Adrenal gland (tissue), 5 donors: ENCODE data around the gene ARL4D.

ENCODE experiments used
- CTCF ChIP-seq, 6 experiments: fragments of 450-650 bp in 4 of 6; fragments of 200-600 bp in 2 of 6; sonication (generic) in 1 of 6; IDR thresholded peaks; 1 replicate in 5 of 6; 2 replicates in 1 of 6; pipeline versions ENCODE4 v1.5.1 to v1.8.0; 2016 to 2021; ENCODE audit warnings: antibody characterized with exemption in 6 of 6, mild to moderate bottlenecking in 2 of 6, moderate library complexity in 1 of 6
- POLR2A ChIP-seq, 2 donors: fragments of 450-650 bp; IDR thresholded peaks; one replicate each; pipeline ENCODE4 v1.6.1; 2017; ENCODE audit warnings: antibody characterized with exemption in 2 of 2, mild to moderate bottlenecking in 2 of 2, moderate library complexity in 1 of 2
- donor health status: DM: no; HTN: no; CAD: no.

GRCh38 chr17:43383372-43383771 is 15.4 kb upstream of the ARL4D start:
- TF ChIP-seq CTCF (IDR thresholded peaks at IDR 0.05) (no peak), POLR2A (IDR thresholded peaks at IDR 0.05) (no peak)
